Measurements from ENCODE around the gene ALX4. TPM values are rescaled to one million over a fixed set of nuclear protein-coding genes. Genes with fewer than 3 reads are reported as not detected.

Gene ALX4
- total and polyA plus RNA-seq, 2 of the 8 experiments (the other 6 are each of a cell fraction or from before 2014, with no cell fraction given) = not detected

GRCh38 chr11:44342616-44343015, 32.7 kb upstream of the ALX4 start:
- H3K23ac ChIP-seq (ENCODE audit: insufficient read length) = no peak overlapping the region
- no peak overlapping the region for H2BK20ac ChIP-seq (ENCODE audit: low read length)
- no peak overlapping the region for H2BK12ac ChIP-seq (ENCODE audit: low read depth, low read length)
- no peak overlapping the region for H4K8ac ChIP-seq (ENCODE audit: extremely low read depth, insufficient read depth, low read length)
- ChIA-PET CTCF (ENCODE audit: partially characterized antibody) (interaction anchor here (0.5 to 4.6 kb wide), 8 partner anchors 8 to 202 kb away, joined by 3 to 18 read pairs (median 4); no protein-coding TSS in a partner anchor), POLR2A (ENCODE audit: partially characterized antibody) (no interaction called here)
- no peaks in the 10 kb centered on the region for H3K23me2 ChIP-seq (ENCODE audit: low read depth, low read length)
- peaks cover 2 to 16% (median 13%) of the 10 kb centered on the region in 4 experiments for H3K27me3 ChIP-seq (replicated peaks in 1 of 4; ENCODE audit: control insufficient read depth in 3 of 4, extremely low read depth in 1 of 4, insufficient read depth in 3 of 4, low read length in 3 of 4)
- H3K4me2 ChIP-seq (ENCODE audit: insufficient read depth in 1 of 2, low read depth in 2 of 2, low read length in 2 of 2) = no peak overlapping the region
- peaks cover 0 to 3% (median 0%) of the 10 kb centered on the region in 4 experiments; a peak in 2 of 7 replicates for H3K4me1 ChIP-seq (replicated peaks in 1 of 4; ENCODE audit: control insufficient read depth in 3 of 4, insufficient read depth in 4 of 4, low read length in 3 of 4)
- DNase-seq (ENCODE audit: low read depth in 1 of 2, low spot score in 2 of 2) = no peak
- no peak overlapping the region for H3K27ac ChIP-seq (ENCODE audit: low read depth, low read length)
- H2AK5ac ChIP-seq (ENCODE audit: low read depth, low read length) = no peak overlapping the region
- no peak for FAIRE-seq
- H3K9me3 ChIP-seq (ENCODE audit: insufficient read depth in 2 of 2, low read depth in 1 of 2, low read length in 1 of 2) = no peaks in the 10 kb centered on the region
- H3K14ac ChIP-seq (ENCODE audit: insufficient read length) = no peak overlapping the region
- no peak overlapping the region for H2AFZ ChIP-seq (ENCODE audit: low read length)
- H3K18ac ChIP-seq (ENCODE audit: extremely low read depth, low read length) = no peak overlapping the region
- H3K4ac ChIP-seq (replicated peaks; ENCODE audit: insufficient read length, low read depth, low read length) = no peak overlapping the region
- no peak overlapping the region for H4K5ac ChIP-seq (ENCODE audit: insufficient read length, low read depth, low read length)
- no peak overlapping the region for H2BK120ac ChIP-seq (replicated peaks; ENCODE audit: low read depth, low read length)
- no peak overlapping the region for H3K4me3 ChIP-seq (ENCODE audit: extremely low read depth in 1 of 4, insufficient read depth in 2 of 4, low read depth in 3 of 4, low read length in 4 of 4)
- WGBS, 2 experiments (ENCODE audit: extremely low coverage in 1 of 2, insufficient coverage in 1 of 2, insufficient read length in 1 of 2, insufficient replicate concordance in 2 of 2, low coverage in 1 of 2, low lambda C conversion rate in 2 of 2, missing lambda C conversion rate in 1 of 2) = 80% methylated on average over 4 of the region's 4 CpGs; no CpG with 5 or more reads in 1 of the 2 experiments
- H2BK5ac ChIP-seq (ENCODE audit: low read depth, low read length) = no peak overlapping the region
- no peaks in the 10 kb centered on the region for H3K36me3 ChIP-seq (ENCODE audit: control insufficient read depth in 2 of 4, insufficient read depth in 4 of 4, low read length in 3 of 4)
- H3K79me1 ChIP-seq (ENCODE audit: low read depth, low read length) = no peaks in the 10 kb centered on the region
- no peak overlapping the region for H2BK15ac ChIP-seq (ENCODE audit: low read length)
- no peak overlapping the region for H3K56ac ChIP-seq (replicated peaks; ENCODE audit: insufficient read length, low read depth, low read length)
- no peaks in the 10 kb centered on the region for H4K20me1 ChIP-seq (replicated peaks in 1 of 2; ENCODE audit: control insufficient read depth in 1 of 2, insufficient read depth in 2 of 2, low read length in 2 of 2)
- no peaks in the 10 kb centered on the region for H3K79me2 ChIP-seq (ENCODE audit: control insufficient read depth in 1 of 2, insufficient read depth in 2 of 2, low read length in 2 of 2)
- H4K91ac ChIP-seq (replicated peaks; ENCODE audit: insufficient read length, low read length) = no peak overlapping the region
- no peak overlapping the region for H3K9ac ChIP-seq (replicated peaks in 1 of 4; ENCODE audit: extremely low read depth in 1 of 4, low read depth in 3 of 4, low read length in 3 of 4)
- TF ChIP-seq RNF2 (IDR thresholded peaks at IDR 0.05; ENCODE audit: borderline replicate concordance, low read depth, low read length, missing control alignments, poor library complexity, severe bottlenecking) (no peak), TAF1 (IDR thresholded peaks at IDR 0.05; ENCODE audit: low read depth, low read length) (no peak), RXRA (IDR thresholded peaks at IDR 0.05; ENCODE audit: insufficient read depth, low read depth, low read length) (no peak), CBX8 (IDR thresholded peaks at IDR 0.05; ENCODE audit: borderline replicate concordance, low read depth, low read length) (no peak), POU5F1 (IDR thresholded peaks at IDR 0.05; ENCODE audit: low read depth, low read length) (no peak), SP1 (IDR thresholded peaks at IDR 0.05; ENCODE audit: low read depth, low read length) (no peak), MAFK (IDR thresholded peaks at IDR 0.05; ENCODE audit: low read depth, low read length) (no peak), KDM5A (IDR thresholded peaks at IDR 0.05; ENCODE audit: low read length) (no peak), CTCF (IDR thresholded peaks at IDR 0.05; ENCODE audit: control extremely low read depth in 1 of 3, insufficient read depth in 1 of 3, low read depth in 1 of 3, low read length in 3 of 3) (no peak)
